GM12892 (cell line): ENCODE results near the gene GTF2F2.

ENCODE experiments used
- POLR2A ChIP-seq: IDR thresholded peaks from 2 replicates; pipeline ENCODE4 v1.6.1; 2011; ENCODE audit warnings: low read depth, low read length, control low read depth
- POLR2AphosphoS5 ChIP-seq: IDR thresholded peaks from 2 replicates; pipeline ENCODE4 v1.6.1; 2011; ENCODE audit warnings: low read depth, low read length, control low read depth
- TAF1 ChIP-seq: IDR thresholded peaks from 2 replicates; pipeline ENCODE4 v1.6.1; 2011; ENCODE audit warnings: low read depth, mild to moderate bottlenecking, control low read depth, low read length, borderline replicate concordance

GRCh38 chr13:45199711-45200110 is 79.4 kb downstream of the GTF2F2 start:
- TF ChIP-seq POLR2AphosphoS5 (no peak), POLR2A (no peak), TAF1 (no peak)
